ENCODE measurements around the gene OPRD1. TPM values are rescaled to one million over a fixed set of nuclear protein-coding genes. Genes with fewer than 3 reads are reported as not detected.
A peak's percentile ranks its signal among the peaks of the same experiment; 100 is the strongest.

The OPRD1 gene
- total and polyA plus RNA-seq, 4 donors, result 0.01 TPM; not detected in 3

DNA sequence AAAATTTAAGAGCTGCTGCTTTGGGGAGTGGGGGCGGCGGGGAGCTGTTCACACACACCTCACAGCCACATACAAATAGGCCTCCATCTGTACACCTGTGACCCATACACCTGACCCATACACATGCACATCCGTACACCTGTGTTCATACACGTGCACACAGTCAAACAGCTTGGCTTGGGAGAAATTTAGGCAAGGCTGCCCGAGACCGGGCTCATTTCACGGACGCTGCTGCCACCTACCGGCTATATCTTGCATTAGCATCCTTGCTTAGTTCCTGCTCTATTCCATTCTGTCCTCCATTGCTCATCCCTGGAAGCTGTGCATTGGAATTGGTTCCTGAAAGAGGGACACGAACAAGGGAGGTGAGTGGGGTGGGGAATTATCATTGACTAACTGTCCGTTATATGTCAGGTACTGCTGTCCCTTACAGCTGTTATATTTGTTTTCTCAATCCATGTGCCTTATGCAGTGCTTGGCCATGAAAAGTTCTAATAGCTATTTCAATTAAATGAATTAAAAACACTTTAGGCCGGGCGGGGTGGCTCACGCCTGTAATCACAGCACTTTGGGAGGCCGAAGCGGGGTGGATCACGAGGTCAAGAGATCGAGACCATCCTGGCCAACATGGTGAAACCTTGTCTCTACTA, 65.3 kb downstream of the OPRD1 start:
- Histone ChIP-seq H3K4me1 (ENCODE audit: control insufficient read depth in 4 of 4, insufficient read depth in 4 of 4, low read length in 3 of 4) (peaks cover 0 to 7% (median under 1%) of the 10 kb centered on the region in 4 donors), H3K9me3 (ENCODE audit: control insufficient read depth in 4 of 4, low read length in 3 of 4) (no peaks in the 10 kb centered on the region), H3K9ac (ENCODE audit: low read depth in 1 of 2, low read length in 2 of 2) (no peak overlapping the region), H3K36me3 (ENCODE audit: control insufficient read depth in 4 of 4, insufficient read depth in 3 of 4, low read depth in 1 of 4, low read length in 3 of 4) (no peaks in the 10 kb centered on the region), H3K4me3 (ENCODE audit: low read depth in 1 of 3, low read length in 3 of 3) (no peak overlapping the region), H3K27ac (ENCODE audit: low read depth in 1 of 2, low read length in 2 of 2) (no peak overlapping the region), H3K27me3 (ENCODE audit: control insufficient read depth in 4 of 4, insufficient read depth in 4 of 4, low read length in 3 of 4) (no peaks in the 10 kb centered on the region)
- DNase-seq (ENCODE audit: low spot score), result peak; percentile 85
- TF ChIP-seq HNF4G (IDR thresholded peaks at IDR 0.05) (no peak), TAF1 (conservative IDR thresholded peaks at IDR 0.05) (no peak), GABPA (IDR thresholded peaks at IDR 0.05 in 1 of 2, conservative IDR thresholded peaks at IDR 0.05 in 1 of 2) (no peak), HNF4A (conservative IDR thresholded peaks at IDR 0.05) (peak in 1 of 2 donors; percentile 8), FOXA2 (IDR thresholded peaks at IDR 0.05) (no peak), RAD21 (IDR thresholded peaks at IDR 0.05) (peak; percentile 98 to 99), YY1 (IDR thresholded peaks at IDR 0.05) (peak; percentile 55), RXRA (IDR thresholded peaks at IDR 0.05) (no peak), JUND (IDR thresholded peaks at IDR 0.05) (no peak), FOXA1 (IDR thresholded peaks at IDR 0.05) (no peak), EGR1 (IDR thresholded peaks at IDR 0.05; ENCODE audit: low read depth in 2 of 2) (no peak), SP1 (IDR thresholded peaks at IDR 0.05) (no peak), NR2F2 (IDR thresholded peaks at IDR 0.05) (no peak)
- TF ChIP-seq, protein P1, sequence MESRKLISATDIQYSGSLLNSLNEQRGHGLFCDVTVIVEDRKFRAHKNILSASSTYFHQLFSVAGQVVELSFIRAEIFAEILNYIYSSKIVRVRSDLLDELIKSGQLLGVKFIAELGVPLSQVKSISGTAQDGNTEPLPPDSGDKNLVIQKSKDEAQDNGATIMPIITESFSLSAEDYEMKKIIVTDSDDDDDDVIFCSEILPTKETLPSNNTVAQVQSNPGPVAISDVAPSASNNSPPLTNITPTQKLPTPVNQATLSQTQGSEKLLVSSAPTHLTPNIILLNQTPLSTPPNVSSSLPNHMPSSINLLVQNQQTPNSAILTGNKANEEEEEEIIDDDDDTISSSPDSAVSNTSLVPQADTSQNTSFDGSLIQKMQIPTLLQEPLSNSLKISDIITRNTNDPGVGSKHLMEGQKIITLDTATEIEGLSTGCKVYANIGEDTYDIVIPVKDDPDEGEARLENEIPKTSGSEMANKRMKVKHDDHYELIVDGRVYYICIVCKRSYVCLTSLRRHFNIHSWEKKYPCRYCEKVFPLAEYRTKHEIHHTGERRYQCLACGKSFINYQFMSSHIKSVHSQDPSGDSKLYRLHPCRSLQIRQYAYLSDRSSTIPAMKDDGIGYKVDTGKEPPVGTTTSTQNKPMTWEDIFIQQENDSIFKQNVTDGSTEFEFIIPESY (IDR thresholded peaks at IDR 0.05), result no peak
- TF ChIP-seq, protein P2, sequence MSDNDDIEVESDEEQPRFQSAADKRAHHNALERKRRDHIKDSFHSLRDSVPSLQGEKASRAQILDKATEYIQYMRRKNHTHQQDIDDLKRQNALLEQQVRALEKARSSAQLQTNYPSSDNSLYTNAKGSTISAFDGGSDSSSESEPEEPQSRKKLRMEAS (IDR thresholded peaks at IDR 0.05), result no peak
- TF ChIP-seq, protein P3, sequence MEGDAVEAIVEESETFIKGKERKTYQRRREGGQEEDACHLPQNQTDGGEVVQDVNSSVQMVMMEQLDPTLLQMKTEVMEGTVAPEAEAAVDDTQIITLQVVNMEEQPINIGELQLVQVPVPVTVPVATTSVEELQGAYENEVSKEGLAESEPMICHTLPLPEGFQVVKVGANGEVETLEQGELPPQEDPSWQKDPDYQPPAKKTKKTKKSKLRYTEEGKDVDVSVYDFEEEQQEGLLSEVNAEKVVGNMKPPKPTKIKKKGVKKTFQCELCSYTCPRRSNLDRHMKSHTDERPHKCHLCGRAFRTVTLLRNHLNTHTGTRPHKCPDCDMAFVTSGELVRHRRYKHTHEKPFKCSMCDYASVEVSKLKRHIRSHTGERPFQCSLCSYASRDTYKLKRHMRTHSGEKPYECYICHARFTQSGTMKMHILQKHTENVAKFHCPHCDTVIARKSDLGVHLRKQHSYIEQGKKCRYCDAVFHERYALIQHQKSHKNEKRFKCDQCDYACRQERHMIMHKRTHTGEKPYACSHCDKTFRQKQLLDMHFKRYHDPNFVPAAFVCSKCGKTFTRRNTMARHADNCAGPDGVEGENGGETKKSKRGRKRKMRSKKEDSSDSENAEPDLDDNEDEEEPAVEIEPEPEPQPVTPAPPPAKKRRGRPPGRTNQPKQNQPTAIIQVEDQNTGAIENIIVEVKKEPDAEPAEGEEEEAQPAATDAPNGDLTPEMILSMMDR (IDR thresholded peaks at IDR 0.05; ENCODE audit: low read depth, low read length, missing input control), result peak; percentile 97
- TF ChIP-seq, protein P4, sequence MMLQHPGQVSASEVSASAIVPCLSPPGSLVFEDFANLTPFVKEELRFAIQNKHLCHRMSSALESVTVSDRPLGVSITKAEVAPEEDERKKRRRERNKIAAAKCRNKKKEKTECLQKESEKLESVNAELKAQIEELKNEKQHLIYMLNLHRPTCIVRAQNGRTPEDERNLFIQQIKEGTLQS (IDR thresholded peaks at IDR 0.05), result no peak
- TF ChIP-seq, protein P5, sequence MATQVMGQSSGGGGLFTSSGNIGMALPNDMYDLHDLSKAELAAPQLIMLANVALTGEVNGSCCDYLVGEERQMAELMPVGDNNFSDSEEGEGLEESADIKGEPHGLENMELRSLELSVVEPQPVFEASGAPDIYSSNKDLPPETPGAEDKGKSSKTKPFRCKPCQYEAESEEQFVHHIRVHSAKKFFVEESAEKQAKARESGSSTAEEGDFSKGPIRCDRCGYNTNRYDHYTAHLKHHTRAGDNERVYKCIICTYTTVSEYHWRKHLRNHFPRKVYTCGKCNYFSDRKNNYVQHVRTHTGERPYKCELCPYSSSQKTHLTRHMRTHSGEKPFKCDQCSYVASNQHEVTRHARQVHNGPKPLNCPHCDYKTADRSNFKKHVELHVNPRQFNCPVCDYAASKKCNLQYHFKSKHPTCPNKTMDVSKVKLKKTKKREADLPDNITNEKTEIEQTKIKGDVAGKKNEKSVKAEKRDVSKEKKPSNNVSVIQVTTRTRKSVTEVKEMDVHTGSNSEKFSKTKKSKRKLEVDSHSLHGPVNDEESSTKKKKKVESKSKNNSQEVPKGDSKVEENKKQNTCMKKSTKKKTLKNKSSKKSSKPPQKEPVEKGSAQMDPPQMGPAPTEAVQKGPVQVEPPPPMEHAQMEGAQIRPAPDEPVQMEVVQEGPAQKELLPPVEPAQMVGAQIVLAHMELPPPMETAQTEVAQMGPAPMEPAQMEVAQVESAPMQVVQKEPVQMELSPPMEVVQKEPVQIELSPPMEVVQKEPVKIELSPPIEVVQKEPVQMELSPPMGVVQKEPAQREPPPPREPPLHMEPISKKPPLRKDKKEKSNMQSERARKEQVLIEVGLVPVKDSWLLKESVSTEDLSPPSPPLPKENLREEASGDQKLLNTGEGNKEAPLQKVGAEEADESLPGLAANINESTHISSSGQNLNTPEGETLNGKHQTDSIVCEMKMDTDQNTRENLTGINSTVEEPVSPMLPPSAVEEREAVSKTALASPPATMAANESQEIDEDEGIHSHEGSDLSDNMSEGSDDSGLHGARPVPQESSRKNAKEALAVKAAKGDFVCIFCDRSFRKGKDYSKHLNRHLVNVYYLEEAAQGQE (IDR thresholded peaks at IDR 0.05), result no peak
- 18% methylated on average over 18 of the region's 18 CpGs for WGBS
